GM12878 (cell line): ENCODE measurements around the gene SOX6. TPM values are rescaled to one million over a fixed set of nuclear protein-coding genes. Genes with fewer than 3 reads are reported as not detected.

Experiments used
- EP300 ChIP-seq, 2 experiments: fragments of 150-350 bp in 1 of 2; IDR thresholded peaks; 2 replicates each; pipeline ENCODE4 v1.6.1; 2011 to 2012; ENCODE audit warnings: low read depth in 2 of 2, low read length in 2 of 2, borderline replicate concordance in 1 of 2, improper control_type of control experiment in 1 of 2, inconsistent platforms in 1 of 2; ENCODE audit not compliant: control insufficient read depth in 1 of 2
- ETV6 ChIP-seq, 2 experiments: fragments of 450-650 bp in 1 of 2; IDR thresholded peaks in 1 of 2; conservative IDR thresholded peaks in 1 of 2; 2 replicates each; pipeline ENCODE4 v1.6.1; 2014; ENCODE audit warnings: antibody characterized with exemption in 1 of 2, borderline replicate concordance in 1 of 2, low read depth in 1 of 2, mild to moderate bottlenecking in 1 of 2, moderate library complexity in 1 of 2
- NR2F1 ChIP-seq: fragments of 450-650 bp; conservative IDR thresholded peaks from 2 replicates; pipeline ENCODE4 v1.6.1; 2017; ENCODE audit warnings: mild to moderate bottlenecking
- PRDM15 ChIP-seq: fragments of 450-650 bp; formaldehyde crosslinking; IDR thresholded peaks from 2 replicates; pipeline ENCODE4 v1.4.0; 2020; ENCODE audit warnings: mild to moderate bottlenecking, moderate library complexity
- REST ChIP-seq: IDR thresholded peaks from 2 replicates; pipeline ENCODE4 v1.6.1; 2012; ENCODE audit warnings: mild to moderate bottlenecking, low read depth, low read length
- SUPT20H ChIP-seq: IDR thresholded peaks from 2 replicates; pipeline ENCODE4 v1.6.1; 2011; ENCODE audit warnings: low read depth, mild to moderate bottlenecking, low read length, moderate library complexity, borderline replicate concordance; ENCODE audit not compliant: control insufficient read depth
- TBL1XR1 ChIP-seq: IDR thresholded peaks from 2 replicates; pipeline ENCODE4 v1.6.1; 2012; ENCODE audit warnings: low read depth, low read length, improper control_type of control experiment
- polyA plus RNA-seq, 11 experiments: library from polyadenylated mRNA; depleted of rRNA in 4 of 11; unstranded in 6 of 11; stranded (reverse) in 5 of 11; fragments of >200 nt; fragmentation: Nextera tagmentation in 4 of 11; fragmentation: Illumina TruSeq in 1 of 11; extraction: Ambion mirVana in 4 of 11; extraction: Trizol in 1 of 11; gene quantifications; 1 replicate in 1 of 11; 2 replicates in 10 of 11; pipeline versions ENCODE4 v1.2.1 to v1.2.3, GENCODE V29; 2011 to 2016; ENCODE audit warnings: inconsistent platforms in 2 of 11, missing spikeins in 2 of 11, low read depth in 1 of 11
- total RNA-seq, 4 experiments: library from RNA; depleted of rRNA in 3 of 4; stranded (reverse); fragments of >200 nt in 3 of 4; fragmentation: Illumina TruSeq in 1 of 4; extraction: Trizol in 1 of 4; gene quantifications; 2 replicates each; pipeline versions ENCODE4 v1.2.1 to v1.2.3, GENCODE V29; 2013 to 2021

Gene SOX6
- total and polyA plus RNA-seq, 10 of the 15 experiments (the other 5 are each of a cell fraction or from before 2014, with no cell fraction given), result 0.03 to 0.71 (median 0.29) TPM; not detected in 4

- no peak for TF ChIP-seq ETV6 (conservative IDR thresholded peaks at IDR 0.05 in 1 of 2, IDR thresholded peaks at IDR 0.05 in 1 of 2; ENCODE audit: borderline replicate concordance in 1 of 2, low read depth in 1 of 2)
- TF ChIP-seq PRDM15 (CRISPR knock-in tag), result no peak
- no peak for TF ChIP-seq NR2F1
- no peak for TF ChIP-seq SUPT20H
- no peak for TF ChIP-seq EP300 (IDR thresholded peaks at IDR 0.05; ENCODE audit: borderline replicate concordance in 1 of 2, control insufficient read depth in 1 of 2, low read depth in 2 of 2, low read length in 2 of 2)
- TF ChIP-seq REST, result no peak
- no peak for TF ChIP-seq TBL1XR1
Observed at GRCh38 chr11:15988016-15988550, 368.3 kb downstream of the SOX6 start (continued).
